ENCODE results near the gene COX5A. TPM values are rescaled to one million over a fixed set of nuclear protein-coding genes. Genes with fewer than 3 reads are reported as not detected.

The COX5A gene
- total and polyA plus RNA-seq, 2 experiments from 2014 or later: 190 to 885 TPM

DNA sequence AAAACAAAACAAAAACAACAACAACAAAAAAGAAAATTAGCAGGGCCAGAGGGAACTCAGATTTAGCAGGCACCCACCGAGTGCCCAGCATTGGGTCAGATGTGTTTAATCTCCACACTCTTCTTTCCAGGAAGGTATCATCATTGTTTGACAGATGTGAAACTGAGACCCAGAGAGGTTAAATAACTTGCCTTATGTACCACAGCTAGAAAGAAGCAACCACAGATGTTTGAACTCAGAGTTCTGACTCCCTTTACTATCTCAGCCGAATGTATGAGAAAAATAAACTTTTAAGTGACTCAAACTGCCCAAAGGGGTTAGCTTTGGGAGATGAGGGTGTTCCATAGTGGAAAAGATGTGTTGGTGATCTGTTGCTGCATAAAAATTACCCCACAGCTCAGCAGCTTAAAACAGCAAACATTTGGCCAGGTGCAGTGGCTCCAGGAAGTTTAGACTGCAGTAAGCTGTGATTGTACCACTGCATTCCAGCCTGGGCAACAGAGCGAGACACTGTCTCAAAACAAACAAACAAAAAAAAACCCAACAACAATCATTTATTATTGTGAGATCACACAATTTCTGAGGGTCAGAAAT lies 23.2 kb upstream of the COX5A start:
- Histone ChIP-seq H3K4me1 (ENCODE audit: insufficient read depth) (peaks cover 19% of the 10 kb centered on the region; the same call in 1 of the 2 replicates), H3F3A (replicated peaks; ENCODE audit: low read depth) (peaks cover 9% of the 10 kb centered on the region; the same call in 1 of the 2 replicates), H3K27me3 (ENCODE audit: insufficient read depth) (peaks cover 44% of the 10 kb centered on the region), H3K4me3 (no peak overlapping the region), H4K20me1 (replicated peaks; ENCODE audit: insufficient read depth) (no peaks in the 10 kb centered on the region), H3K79me2 (replicated peaks; ENCODE audit: insufficient read depth) (no peaks in the 10 kb centered on the region), H3K27ac (ENCODE audit: low read depth) (no peak overlapping the region), H3K4me2 (no peak overlapping the region), H3K9me2 (ENCODE audit: insufficient read depth) (no peaks in the 10 kb centered on the region), H2AFZ (no peak overlapping the region), H3K36me3 (ENCODE audit: insufficient read depth) (no peaks in the 10 kb centered on the region)
- DNase-seq (ENCODE audit: low spot score) (no peak), ATAC-seq (no peak)
- Mint-ChIP-seq H3K9me3 (no peaks in the 10 kb centered on the region), H3K27me3 (ENCODE audit: insufficient read depth, low read depth, poor library complexity) (peaks cover 33% of the 10 kb centered on the region), H3K4me3 (no peak overlapping the region), H3K4me1 (peaks cover 28% of the 10 kb centered on the region), H3K27ac (no peak overlapping the region), H3K36me3 (ENCODE audit: low read depth) (no peaks in the 10 kb centered on the region)
- no peak for TF ChIP-seq ZNF114 (CRISPR knock-in tag; IDR thresholded peaks at IDR 0.05)
- no peak for TF ChIP-seq POLR2AphosphoS5 (IDR thresholded peaks at IDR 0.05; ENCODE audit: low read depth)
- no peak for TF ChIP-seq ZNF331 (CRISPR knock-in tag; IDR thresholded peaks at IDR 0.05; ENCODE audit: low read depth)
- TF ChIP-seq EZH2 (IDR thresholded peaks at IDR 0.05; ENCODE audit: low read depth, unreplicated experiment): no peak
- no peak for TF ChIP-seq NANOG (IDR thresholded peaks at IDR 0.05; ENCODE audit: borderline replicate concordance)
- TF ChIP-seq, protein P1, sequence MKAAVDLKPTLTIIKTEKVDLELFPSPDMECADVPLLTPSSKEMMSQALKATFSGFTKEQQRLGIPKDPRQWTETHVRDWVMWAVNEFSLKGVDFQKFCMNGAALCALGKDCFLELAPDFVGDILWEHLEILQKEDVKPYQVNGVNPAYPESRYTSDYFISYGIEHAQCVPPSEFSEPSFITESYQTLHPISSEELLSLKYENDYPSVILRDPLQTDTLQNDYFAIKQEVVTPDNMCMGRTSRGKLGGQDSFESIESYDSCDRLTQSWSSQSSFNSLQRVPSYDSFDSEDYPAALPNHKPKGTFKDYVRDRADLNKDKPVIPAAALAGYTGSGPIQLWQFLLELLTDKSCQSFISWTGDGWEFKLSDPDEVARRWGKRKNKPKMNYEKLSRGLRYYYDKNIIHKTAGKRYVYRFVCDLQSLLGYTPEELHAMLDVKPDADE (IDR thresholded peaks at IDR 0.05): no peak
- no peak for TF ChIP-seq JUNB (IDR thresholded peaks at IDR 0.05; ENCODE audit: unreplicated experiment)
- TF ChIP-seq, protein P2, sequence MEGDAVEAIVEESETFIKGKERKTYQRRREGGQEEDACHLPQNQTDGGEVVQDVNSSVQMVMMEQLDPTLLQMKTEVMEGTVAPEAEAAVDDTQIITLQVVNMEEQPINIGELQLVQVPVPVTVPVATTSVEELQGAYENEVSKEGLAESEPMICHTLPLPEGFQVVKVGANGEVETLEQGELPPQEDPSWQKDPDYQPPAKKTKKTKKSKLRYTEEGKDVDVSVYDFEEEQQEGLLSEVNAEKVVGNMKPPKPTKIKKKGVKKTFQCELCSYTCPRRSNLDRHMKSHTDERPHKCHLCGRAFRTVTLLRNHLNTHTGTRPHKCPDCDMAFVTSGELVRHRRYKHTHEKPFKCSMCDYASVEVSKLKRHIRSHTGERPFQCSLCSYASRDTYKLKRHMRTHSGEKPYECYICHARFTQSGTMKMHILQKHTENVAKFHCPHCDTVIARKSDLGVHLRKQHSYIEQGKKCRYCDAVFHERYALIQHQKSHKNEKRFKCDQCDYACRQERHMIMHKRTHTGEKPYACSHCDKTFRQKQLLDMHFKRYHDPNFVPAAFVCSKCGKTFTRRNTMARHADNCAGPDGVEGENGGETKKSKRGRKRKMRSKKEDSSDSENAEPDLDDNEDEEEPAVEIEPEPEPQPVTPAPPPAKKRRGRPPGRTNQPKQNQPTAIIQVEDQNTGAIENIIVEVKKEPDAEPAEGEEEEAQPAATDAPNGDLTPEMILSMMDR (conservative IDR thresholded peaks at IDR 0.05; ENCODE audit: low read depth in 2 of 2): no peak
- TF ChIP-seq, protein P3, sequence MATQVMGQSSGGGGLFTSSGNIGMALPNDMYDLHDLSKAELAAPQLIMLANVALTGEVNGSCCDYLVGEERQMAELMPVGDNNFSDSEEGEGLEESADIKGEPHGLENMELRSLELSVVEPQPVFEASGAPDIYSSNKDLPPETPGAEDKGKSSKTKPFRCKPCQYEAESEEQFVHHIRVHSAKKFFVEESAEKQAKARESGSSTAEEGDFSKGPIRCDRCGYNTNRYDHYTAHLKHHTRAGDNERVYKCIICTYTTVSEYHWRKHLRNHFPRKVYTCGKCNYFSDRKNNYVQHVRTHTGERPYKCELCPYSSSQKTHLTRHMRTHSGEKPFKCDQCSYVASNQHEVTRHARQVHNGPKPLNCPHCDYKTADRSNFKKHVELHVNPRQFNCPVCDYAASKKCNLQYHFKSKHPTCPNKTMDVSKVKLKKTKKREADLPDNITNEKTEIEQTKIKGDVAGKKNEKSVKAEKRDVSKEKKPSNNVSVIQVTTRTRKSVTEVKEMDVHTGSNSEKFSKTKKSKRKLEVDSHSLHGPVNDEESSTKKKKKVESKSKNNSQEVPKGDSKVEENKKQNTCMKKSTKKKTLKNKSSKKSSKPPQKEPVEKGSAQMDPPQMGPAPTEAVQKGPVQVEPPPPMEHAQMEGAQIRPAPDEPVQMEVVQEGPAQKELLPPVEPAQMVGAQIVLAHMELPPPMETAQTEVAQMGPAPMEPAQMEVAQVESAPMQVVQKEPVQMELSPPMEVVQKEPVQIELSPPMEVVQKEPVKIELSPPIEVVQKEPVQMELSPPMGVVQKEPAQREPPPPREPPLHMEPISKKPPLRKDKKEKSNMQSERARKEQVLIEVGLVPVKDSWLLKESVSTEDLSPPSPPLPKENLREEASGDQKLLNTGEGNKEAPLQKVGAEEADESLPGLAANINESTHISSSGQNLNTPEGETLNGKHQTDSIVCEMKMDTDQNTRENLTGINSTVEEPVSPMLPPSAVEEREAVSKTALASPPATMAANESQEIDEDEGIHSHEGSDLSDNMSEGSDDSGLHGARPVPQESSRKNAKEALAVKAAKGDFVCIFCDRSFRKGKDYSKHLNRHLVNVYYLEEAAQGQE (IDR thresholded peaks at IDR 0.05; ENCODE audit: unreplicated experiment): no peak
- TF ChIP-seq CREB1 (CRISPR knock-in tag; IDR thresholded peaks at IDR 0.05; ENCODE audit: low read depth): no peak
- no peak for TF ChIP-seq STAT1 (IDR thresholded peaks at IDR 0.05; ENCODE audit: unreplicated experiment)
- no peak for TF ChIP-seq EZH2phosphoT487 (IDR thresholded peaks at IDR 0.05; ENCODE audit: unreplicated experiment)
- TF ChIP-seq, protein P4, sequence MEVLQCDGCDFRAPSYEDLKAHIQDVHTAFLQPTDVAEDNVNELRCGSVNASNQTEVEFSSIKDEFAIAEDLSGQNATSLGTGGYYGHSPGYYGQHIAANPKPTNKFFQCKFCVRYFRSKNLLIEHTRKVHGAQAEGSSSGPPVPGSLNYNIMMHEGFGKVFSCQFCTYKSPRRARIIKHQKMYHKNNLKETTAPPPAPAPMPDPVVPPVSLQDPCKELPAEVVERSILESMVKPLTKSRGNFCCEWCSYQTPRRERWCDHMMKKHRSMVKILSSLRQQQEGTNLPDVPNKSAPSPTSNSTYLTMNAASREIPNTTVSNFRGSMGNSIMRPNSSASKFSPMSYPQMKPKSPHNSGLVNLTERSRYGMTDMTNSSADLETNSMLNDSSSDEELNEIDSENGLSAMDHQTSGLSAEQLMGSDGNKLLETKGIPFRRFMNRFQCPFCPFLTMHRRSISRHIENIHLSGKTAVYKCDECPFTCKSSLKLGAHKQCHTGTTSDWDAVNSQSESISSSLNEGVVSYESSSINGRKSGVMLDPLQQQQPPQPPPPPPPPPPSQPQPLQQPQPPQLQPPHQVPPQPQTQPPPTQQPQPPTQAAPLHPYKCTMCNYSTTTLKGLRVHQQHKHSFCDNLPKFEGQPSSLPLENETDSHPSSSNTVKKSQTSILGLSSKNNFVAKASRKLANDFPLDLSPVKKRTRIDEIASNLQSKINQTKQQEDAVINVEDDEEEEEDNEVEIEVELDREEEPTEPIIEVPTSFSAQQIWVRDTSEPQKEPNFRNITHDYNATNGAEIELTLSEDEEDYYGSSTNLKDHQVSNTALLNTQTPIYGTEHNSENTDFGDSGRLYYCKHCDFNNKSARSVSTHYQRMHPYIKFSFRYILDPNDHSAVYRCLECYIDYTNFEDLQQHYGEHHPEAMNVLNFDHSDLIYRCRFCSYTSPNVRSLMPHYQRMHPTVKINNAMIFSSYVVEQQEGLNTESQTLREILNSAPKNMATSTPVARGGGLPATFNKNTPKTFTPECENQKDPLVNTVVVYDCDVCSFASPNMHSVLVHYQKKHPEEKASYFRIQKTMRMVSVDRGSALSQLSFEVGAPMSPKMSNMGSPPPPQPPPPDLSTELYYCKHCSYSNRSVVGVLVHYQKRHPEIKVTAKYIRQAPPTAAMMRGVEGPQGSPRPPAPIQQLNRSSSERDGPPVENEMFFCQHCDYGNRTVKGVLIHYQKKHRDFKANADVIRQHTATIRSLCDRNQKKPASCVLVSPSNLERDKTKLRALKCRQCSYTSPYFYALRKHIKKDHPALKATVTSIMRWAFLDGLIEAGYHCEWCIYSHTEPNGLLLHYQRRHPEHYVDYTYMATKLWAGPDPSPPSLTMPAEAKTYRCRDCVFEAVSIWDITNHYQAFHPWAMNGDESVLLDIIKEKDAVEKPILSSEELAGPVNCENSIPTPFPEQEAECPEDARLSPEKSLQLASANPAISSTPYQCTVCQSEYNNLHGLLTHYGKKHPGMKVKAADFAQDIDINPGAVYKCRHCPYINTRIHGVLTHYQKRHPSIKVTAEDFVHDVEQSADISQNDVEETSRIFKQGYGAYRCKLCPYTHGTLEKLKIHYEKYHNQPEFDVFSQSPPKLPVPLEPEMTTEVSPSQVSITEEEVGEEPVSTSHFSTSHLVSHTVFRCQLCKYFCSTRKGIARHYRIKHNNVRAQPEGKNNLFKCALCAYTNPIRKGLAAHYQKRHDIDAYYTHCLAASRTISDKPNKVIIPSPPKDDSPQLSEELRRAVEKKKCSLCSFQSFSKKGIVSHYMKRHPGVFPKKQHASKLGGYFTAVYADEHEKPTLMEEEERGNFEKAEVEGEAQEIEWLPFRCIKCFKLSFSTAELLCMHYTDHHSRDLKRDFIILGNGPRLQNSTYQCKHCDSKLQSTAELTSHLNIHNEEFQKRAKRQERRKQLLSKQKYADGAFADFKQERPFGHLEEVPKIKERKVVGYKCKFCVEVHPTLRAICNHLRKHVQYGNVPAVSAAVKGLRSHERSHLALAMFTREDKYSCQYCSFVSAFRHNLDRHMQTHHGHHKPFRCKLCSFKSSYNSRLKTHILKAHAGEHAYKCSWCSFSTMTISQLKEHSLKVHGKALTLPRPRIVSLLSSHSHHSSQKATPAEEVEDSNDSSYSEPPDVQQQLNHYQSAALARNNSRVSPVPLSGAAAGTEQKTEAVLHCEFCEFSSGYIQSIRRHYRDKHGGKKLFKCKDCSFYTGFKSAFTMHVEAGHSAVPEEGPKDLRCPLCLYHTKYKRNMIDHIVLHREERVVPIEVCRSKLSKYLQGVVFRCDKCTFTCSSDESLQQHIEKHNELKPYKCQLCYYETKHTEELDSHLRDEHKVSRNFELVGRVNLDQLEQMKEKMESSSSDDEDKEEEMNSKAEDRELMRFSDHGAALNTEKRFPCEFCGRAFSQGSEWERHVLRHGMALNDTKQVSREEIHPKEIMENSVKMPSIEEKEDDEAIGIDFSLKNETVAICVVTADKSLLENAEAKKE (CRISPR knock-in tag; IDR thresholded peaks at IDR 0.05): no peak
